ENCODE measurements around the gene FMN2.
"Not testable (repeated sequence)": the region's sequence is repeated elsewhere in the genome, so short reads cannot be mapped to it uniquely, and the experiment has no call there.

The FMN2 gene

GRCh38 chr1:240310226-240310925, 218.7 kb downstream of the FMN2 start:
- DNase-seq (ENCODE audit: low read depth in 2 of 2) = no peak

DNA sequence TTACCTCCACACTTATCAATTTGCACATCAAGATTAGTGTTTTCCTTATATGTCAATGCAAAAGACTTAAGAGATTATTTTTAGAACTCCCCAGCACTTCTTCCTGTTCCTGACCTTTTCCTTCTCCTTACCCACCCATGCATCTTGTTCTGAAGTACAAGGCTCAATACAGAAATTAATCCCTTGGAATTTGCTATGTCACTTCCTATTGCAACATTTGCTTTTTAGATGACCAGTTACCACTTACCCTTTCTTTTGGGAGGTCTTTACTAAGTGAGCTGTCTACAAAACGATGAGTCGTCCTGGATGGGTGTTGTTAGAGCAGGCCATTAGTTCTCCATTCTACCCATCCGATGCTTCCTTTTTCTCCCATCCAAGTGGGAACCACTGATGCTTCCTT, 221.2 kb downstream of the FMN2 start:
- DNase-seq (ENCODE audit: low read depth in 2 of 2) = no peak

DNA sequence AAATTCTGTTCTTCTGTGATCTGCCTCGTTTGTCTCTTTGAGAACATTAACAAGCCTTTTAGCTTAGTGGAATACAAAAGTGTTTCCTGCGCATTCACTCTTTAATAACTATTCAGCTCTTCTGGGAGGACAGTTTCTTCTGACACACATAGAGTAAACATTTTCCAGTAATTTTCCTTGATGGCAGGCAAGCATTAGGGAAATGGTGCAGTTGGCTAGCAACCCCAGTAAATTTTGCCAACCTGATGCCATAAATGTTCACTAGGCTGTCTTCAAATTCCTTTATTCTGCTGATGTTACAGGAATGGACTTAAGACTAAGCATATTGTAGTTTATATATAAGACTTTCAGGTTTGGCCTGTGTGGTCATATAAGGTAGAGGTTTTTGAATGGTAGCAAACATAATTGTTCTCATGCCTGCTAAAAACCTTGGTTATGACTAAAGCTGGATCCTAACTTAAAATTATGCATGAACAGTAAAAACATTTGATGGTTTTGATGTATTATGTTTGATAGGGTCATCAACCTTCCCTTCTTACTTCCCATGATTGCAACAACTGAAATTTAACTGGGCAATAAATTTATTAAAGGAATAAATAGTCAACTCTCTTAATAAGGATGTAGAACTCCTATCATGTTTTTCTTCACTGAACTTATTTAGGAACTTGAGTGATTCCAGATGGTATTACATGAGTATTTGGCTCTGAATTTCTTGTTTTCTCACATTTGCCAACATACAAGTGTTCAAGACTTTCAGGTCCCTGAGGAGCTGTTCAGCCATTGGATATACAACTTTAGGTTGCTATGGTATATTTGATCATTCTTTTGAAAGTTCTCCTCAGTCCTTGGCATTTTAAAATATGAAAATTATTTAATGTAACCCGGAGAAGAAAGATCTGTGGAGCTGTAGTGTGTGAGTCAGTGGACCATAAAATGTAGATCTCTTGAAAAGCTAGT, 223.4 kb downstream of the FMN2 start:
- DNase-seq (ENCODE audit: low read depth in 2 of 2) = no peak

DNA sequence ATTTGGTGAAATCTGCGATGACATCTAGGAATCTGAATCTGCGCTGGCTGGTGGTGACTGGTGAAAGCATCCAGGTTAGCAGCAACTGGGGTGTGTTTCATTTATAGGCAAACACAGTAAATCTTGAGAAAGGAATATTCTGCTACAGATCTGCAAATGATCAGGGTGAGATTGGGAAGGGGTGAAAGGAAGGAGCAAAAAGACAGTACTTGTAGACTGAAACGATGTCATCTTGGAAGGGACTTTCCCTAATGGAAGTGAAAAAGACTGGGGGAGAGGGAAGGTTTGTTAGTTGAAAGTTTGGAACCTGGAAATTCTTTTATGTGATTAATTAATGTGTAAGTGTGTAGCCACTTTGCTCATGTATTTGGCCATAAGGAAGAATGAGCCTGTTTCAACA, 228.3 kb downstream of the FMN2 start:
- DNase-seq (ENCODE audit: low read depth in 2 of 2) = no peak

GRCh38 chr1:240320659-240321058, 229.0 kb downstream of the FMN2 start:
- no peak for DNase-seq (ENCODE audit: low read depth in 2 of 2)

- no peak for DNase-seq (ENCODE audit: low read depth in 2 of 2)
Measured at GRCh38 chr1:240322943-240323342, 231.3 kb downstream of the FMN2 start.

DNA sequence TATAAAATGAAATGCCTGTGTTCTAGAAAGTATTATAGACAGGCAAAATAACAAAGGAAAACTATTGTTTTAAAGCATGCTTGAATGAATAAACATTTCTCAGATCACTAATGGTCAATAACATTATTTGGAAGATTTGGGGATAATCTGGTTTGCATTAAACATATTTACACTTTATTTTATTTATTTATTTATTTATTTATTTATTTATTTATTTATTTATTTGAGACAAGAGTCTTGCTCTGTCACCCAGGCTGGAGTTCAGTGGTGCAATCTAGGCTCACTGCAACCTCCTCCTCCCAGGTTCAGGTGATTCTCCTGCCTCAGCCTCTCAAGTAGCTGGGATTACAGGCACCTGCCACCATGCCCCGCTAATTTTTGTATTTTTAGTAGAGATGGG, 236.7 kb downstream of the FMN2 start:
- not testable (repeated sequence) for DNase-seq (ENCODE audit: low read depth in 2 of 2)

GRCh38 chr1:240329443-240329842, 237.8 kb downstream of the FMN2 start:
- no peak for DNase-seq (ENCODE audit: low read depth in 2 of 2)

- no peak for DNase-seq (ENCODE audit: low read depth in 2 of 2)
Measured at GRCh38 chr1:240332672-240333071, 241.0 kb downstream of the FMN2 start.

DNA sequence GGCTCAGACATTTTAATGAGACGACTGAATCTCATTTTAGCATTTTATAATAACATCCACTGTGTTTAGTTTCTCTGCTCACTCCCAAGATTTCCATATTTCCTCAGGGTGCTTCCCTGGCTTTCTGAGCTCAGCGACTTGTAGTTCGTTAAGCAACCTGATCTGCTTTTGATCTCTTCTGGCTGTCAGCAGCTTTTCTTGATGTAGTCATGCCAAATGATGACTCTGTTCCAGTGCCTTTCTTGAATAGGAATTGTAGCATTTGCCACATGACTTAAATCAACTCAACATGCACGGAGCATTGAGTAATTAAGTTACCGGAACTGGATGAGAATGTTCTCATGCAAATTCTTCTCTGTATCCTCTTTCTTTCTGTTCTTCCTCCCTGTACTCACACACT, 246.1 kb downstream of the FMN2 start:
- DNase-seq (ENCODE audit: low read depth in 2 of 2) = no peak

- no peak for DNase-seq (ENCODE audit: low read depth in 2 of 2)
Measured at GRCh38 chr1:240338837-240339236, 247.2 kb downstream of the FMN2 start.

DNA sequence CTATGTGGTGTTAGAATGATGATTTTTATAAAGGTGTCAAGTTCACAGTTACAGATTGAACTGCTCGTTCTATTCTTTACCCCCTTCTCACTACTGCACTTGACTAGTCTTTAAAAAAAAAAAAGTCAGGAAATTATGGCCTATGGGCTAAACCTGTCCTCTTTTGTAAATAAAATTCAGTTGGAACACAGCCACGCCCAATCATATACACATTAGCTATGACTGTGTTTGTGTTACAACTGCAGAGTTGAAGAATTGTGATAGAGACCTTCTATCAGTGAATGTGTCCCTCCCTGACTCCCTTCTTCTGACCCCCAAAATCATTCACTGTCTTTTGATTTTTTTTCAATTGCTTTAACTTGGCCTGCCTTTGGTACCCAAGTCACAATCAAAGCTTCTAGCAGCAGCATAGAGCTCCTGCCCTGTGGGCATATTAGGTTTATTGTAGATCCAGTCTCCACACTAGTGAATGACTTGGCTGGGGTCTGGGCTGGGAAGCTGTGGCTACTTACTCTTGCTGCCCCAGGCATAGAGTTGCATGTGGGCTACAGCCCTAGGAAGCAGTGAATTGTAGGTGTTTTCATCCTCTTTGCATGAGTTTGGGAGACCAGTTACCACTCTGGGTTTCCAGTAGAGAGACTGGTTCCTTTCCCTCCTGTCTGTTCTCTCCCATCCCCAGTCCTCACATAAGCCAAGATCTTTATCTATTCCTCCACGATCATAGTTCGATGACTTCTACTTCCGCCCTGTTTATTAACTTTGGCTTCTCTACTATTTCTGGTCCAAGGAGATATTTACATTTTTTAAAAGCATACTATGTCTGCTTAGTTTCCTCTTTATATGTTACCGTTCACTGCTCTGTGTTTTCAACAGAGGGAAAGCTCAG, 249.9 kb downstream of the FMN2 start:
- DNase-seq (ENCODE audit: low read depth in 2 of 2) = no peak

- DNase-seq (ENCODE audit: low read depth in 2 of 2) = no peak
Measured at GRCh38 chr1:240342251-240342625, 250.6 kb downstream of the FMN2 start.

DNA sequence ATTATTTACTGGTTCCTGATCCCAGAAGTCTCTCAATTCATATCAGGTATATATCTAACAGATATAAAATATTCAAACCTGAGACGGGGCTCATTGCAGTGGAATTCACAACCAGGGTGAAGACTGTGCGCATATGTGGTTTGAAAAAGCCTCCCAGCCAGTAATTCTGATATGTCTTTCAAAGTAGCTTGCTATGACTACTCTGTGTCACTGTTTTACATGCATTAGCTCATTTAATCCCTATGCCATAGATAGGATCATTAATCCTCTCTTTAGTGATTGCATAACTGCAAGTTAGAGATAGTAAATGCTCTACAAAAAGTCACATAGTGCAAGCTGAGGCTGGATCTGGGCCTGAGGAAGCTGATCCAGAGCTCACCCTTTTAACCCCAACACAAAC, 251.4 kb downstream of the FMN2 start:
- DNase-seq (ENCODE audit: low read depth in 2 of 2) = no peak

- no peak for DNase-seq (ENCODE audit: low read depth in 2 of 2)
Measured at GRCh38 chr1:240343966-240344365, 252.3 kb downstream of the FMN2 start.

- no peak for DNase-seq (ENCODE audit: low read depth in 2 of 2)
Measured at GRCh38 chr1:240344918-240345317, 253.2 kb downstream of the FMN2 start.

- no peak for DNase-seq (ENCODE audit: low read depth in 2 of 2)
Measured at GRCh38 chr1:240349695-240350094, 258.0 kb downstream of the FMN2 start.

GRCh38 chr1:240350910-240351331, 259.2 kb downstream of the FMN2 start:
- DNase-seq (ENCODE audit: low read depth in 2 of 2) = no peak

DNA sequence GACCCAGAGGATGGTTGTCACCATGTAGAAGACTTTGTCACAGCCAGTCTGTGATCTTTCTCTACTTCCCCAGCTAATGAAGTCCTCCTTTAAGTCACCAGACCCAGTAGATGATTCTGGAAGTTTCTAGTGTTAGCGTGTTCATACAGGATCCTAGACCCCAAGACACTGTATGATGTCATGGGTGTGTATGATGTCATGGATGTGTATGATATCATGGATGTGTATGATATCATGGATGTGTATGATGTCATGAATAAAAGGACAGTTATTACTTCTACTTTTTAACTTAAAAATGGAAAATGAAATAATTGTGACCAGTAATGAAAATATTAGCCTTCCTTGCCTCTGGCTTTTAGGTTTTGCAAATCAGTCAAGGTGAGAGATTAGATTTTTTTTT, 260.0 kb downstream of the FMN2 start:
- no peak for DNase-seq (ENCODE audit: low read depth in 2 of 2)

DNA sequence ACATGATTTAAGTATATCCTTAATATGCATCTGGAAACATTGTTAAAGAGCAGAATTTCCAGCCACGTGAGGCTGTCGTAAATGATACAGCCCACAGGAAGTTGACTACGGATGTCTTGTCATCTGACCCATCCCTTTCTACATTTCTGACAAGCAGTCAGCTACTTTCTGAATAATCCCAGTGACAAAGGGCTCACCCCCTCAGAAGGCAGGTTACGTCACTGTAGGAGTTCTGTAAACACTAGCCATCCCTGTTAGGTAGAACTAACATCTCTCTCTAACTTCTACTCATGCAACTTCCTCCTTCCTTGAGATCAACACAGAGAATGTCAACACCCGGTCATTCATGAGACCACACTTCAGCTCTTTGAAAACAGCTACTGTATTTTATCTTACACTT, 261.1 kb downstream of the FMN2 start:
- DNase-seq (ENCODE audit: low read depth in 2 of 2) = no peak

DNA sequence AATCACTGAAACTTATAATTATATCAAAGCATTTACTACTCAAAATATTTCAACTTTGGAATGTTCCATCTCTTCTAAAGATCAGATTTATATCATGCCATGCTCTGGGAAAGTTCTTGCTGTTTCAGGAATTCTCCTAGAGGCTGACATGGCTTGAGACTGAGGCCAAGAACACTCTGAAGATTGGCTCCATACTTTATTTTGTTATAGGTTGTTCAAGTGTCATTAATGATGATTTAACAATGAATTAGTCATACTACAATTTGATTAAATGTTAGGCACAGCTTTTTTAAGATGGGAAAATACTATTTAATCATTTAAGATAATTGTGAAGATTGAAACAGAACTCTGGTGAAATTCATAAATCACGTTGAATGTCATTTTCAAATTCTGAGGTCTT, 264.9 kb downstream of the FMN2 start:
- no peak for DNase-seq (ENCODE audit: low read depth in 2 of 2)

DNA sequence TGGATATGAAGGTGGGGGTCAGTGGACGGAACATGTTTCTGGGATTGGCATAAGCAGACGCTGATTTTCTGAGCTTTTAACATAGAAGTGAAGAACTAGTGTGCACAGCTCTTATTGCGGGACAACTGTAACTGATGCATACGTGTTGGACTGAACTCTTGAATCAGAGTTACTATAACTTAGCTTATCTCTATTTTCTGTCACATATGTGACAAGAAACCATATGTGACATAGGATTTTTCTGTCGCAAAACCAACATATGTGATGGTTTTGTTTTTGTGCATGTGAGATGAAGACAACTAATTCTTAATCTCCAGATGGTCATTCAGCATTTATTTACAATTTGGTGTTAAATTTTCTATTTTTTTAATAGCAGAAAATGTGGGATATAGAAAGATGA, 270.4 kb downstream of the FMN2 start:
- DNase-seq (ENCODE audit: low read depth in 2 of 2) = no peak
